Tibial nerve (tissue), 4 donors: ENCODE data around the gene DQX1. TPM values are rescaled to one million over a fixed set of nuclear protein-coding genes. Genes with fewer than 3 reads are reported as not detected.

Experiments
- DNase-seq, 2 donors: peaks; one replicate each; pipeline ENCODE4 v3.0.0-alpha.2; 2019; ENCODE audit warnings: low spot score in 2 of 2
- H3K27ac ChIP-seq, 4 donors: fragments of 200-600 bp; sonication (generic) in 3 of 4; one replicate each; pipeline ENCODE4 v1.5.1; 2017 to 2019; ENCODE audit warnings: mild to moderate bottlenecking in 1 of 4
- H3K27me3 ChIP-seq, 2 donors: fragments of 200-600 bp; sonication (generic) in 1 of 2; one replicate each; pipeline versions ENCODE4 v1.5.1 to v1.6.0; 2017 to 2019
- H3K36me3 ChIP-seq, 3 donors: fragments of 200-600 bp; sonication (generic); one replicate each; pipeline ENCODE4 v1.5.1; 2018 to 2019
- H3K4me1 ChIP-seq, 4 donors: fragments of 200-600 bp; sonication (generic) in 3 of 4; one replicate each; pipeline ENCODE4 v1.5.1; 2017 to 2019
- H3K4me3 ChIP-seq, 4 donors: fragments of 200-600 bp; sonication (generic) in 3 of 4; one replicate each; pipeline ENCODE4 v1.5.1; 2017 to 2019; ENCODE audit warnings: mild to moderate bottlenecking in 1 of 4, moderate library complexity in 1 of 4
- H3K9me3 ChIP-seq, 4 donors: fragments of 200-600 bp; sonication (generic) in 3 of 4; one replicate each; pipeline ENCODE4 v1.5.1; 2017 to 2019
- CTCF ChIP-seq, 5 experiments: fragments of 200-600 bp in 3 of 5; fragments of 450-650 bp in 2 of 5; sonication (generic) in 3 of 5; IDR thresholded peaks; one replicate each; pipeline ENCODE4 v1.5.1; 2016 to 2019; ENCODE audit warnings: antibody characterized with exemption in 5 of 5, mild to moderate bottlenecking in 3 of 5, moderate library complexity in 2 of 5
- EP300 ChIP-seq, 2 donors: sonication (generic); formaldehyde crosslinking; IDR thresholded peaks; one replicate each; pipeline ENCODE4 v1.6.1; 2017; ENCODE audit warnings: antibody characterized with exemption in 2 of 2, mild to moderate bottlenecking in 1 of 2
- POLR2A ChIP-seq, 2 donors: fragments of 450-650 bp; IDR thresholded peaks; one replicate each; pipeline ENCODE4 v1.6.1; 2017; ENCODE audit warnings: antibody characterized with exemption in 2 of 2, mild to moderate bottlenecking in 2 of 2, moderate library complexity in 2 of 2
- WGBS, 2 donors: methylation state at CpG; one replicate each; pipeline ENCODE4 v1.1.5; 2018; 5-methylcytosine and 5-hydroxymethylcytosine counted together
- total RNA-seq, 4 donors: library from RNA; depleted of rRNA; stranded (reverse); fragments of >200 nt; gene quantifications; one replicate each; pipeline ENCODE4 v1.1.0, GENCODE V29; 2016

Gene DQX1
- total RNA-seq, 4 donors from 2014 or later: 6.9 TPM; not detected in 3

- Histone ChIP-seq H3K27ac (peak overlapping the region in 1 of 4 donors; percentile 25), H3K9me3 (no peaks in the 10 kb centered on the region), H3K4me1 (peaks cover 0 to 34% (median 19%) of the 10 kb centered on the region in 4 donors), H3K36me3 (peaks cover 0 to 59% (median 5%) of the 10 kb centered on the region in 3 donors), H3K4me3 (no peak overlapping the region), H3K27me3 (no peaks in the 10 kb centered on the region)
- no peak for DNase-seq
- 79 to 81% methylated on average over 7 of the region's 7 CpGs for WGBS, 2 donors
- no peak for TF ChIP-seq CTCF (IDR thresholded peaks at IDR 0.05)
- no peak for TF ChIP-seq POLR2A (IDR thresholded peaks at IDR 0.05)
- TF ChIP-seq EP300 (IDR thresholded peaks at IDR 0.05): no peak
Measured at GRCh38 chr2:74531666-74532065, 5.6 kb upstream of the DQX1 start.

- Histone ChIP-seq H3K4me1 (peaks cover 0 to 34% (median 19%) of the 10 kb centered on the region in 4 donors), H3K36me3 (peaks cover 0 to 70% (median 12%) of the 10 kb centered on the region in 3 donors), H3K27me3 (no peaks in the 10 kb centered on the region), H3K9me3 (no peaks in the 10 kb centered on the region), H3K27ac (peak overlapping the region; percentile 54 to 90 (median 84)), H3K4me3 (peak overlapping the region; percentile 63 to 96 (median 77))
- no peak for DNase-seq
- WGBS, 2 donors: 2% methylated on average over 42 of the region's 54 CpGs
- TF ChIP-seq CTCF (IDR thresholded peaks at IDR 0.05) (no peak), EP300 (IDR thresholded peaks at IDR 0.05) (no peak), POLR2A (IDR thresholded peaks at IDR 0.05) (no peak)
Measured at GRCh38 chr2:74530239-74531187, 4.5 kb upstream of the DQX1 start.

DNA sequence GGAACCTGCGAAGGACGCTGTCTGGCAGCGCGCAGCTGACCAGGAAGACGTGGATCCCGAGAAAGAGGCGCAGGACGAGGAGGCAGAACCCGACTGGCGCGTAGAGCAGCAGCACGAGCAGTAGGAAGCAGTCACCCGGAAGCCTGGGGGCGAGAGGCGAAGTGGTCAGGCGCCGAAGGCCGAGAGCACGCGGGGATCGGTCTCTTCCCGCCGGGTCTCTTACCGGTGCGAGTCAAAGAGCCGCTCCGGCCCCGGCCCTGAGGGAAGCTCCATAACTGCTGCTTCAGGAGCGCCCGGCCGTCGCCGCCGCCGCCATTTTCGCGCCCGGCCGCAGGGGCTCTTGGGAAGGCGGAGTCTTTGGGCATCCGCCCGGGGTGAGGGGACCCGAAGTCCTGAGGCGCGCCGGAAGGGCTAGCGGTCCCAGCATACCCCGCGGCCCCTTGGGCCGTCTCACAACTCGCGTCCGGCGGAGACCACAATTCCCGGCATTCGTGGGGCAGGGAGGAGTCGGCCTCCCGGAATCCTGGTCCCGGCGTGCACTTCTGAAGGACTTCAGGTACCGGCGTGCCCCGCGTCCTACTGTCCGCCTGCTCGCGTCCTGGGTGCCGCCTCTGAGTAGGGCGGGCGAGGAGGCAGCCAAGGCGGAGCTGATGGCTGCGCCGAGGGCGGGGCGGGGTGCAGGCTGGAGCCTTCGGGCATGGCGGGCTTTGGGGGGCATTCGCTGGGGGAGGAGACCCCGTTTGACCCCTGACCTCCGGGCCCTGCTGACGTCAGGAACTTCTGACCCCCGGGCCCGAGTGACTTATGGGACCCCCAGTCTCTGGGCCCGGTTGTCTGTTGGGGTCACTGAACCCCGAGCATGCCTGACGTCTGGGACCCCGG, 3.6 kb upstream of the DQX1 start, which contains the start of the genes AUP1 and HTRA2:
Gene AUP1, minus strand, starts transcription at position 350 of the 882 bp plus-strand sequence. Its CDS starts 77 bp downstream, at position 273.
Gene HTRA2, plus strand, starts transcription at position 577 of the 882 bp plus-strand sequence. Its CDS starts 74 bp downstream, at position 651.
- Histone ChIP-seq H3K4me3 (peak within 1 kb of the TSS; percentile 63 to 96 (median 77)), H3K27me3 (no peaks in the 10 kb centered on the region), H3K4me1 (peaks cover 0 to 34% (median 19%) of the 10 kb centered on the region in 4 donors), H3K27ac (peak within 1 kb of the TSS; percentile 72 to 90 (median 84)), H3K9me3 (no peaks in the 10 kb centered on the region), H3K36me3 (peaks cover 0 to 72% (median 12%) of the 10 kb centered on the region in 3 donors)
- 0 to 2% methylated on average over 44 to 68 of the region's 87 CpGs for WGBS, 2 donors
- peak; percentile 94 to 95 for DNase-seq
- peak; percentile 88 to 96 for TF ChIP-seq EP300 (IDR thresholded peaks at IDR 0.05)
- TF ChIP-seq POLR2A (IDR thresholded peaks at IDR 0.05): peak; percentile 22 to 79
- TF ChIP-seq CTCF (IDR thresholded peaks at IDR 0.05): peak in 2 of 5 experiments; percentile 40 to 61

DNA sequence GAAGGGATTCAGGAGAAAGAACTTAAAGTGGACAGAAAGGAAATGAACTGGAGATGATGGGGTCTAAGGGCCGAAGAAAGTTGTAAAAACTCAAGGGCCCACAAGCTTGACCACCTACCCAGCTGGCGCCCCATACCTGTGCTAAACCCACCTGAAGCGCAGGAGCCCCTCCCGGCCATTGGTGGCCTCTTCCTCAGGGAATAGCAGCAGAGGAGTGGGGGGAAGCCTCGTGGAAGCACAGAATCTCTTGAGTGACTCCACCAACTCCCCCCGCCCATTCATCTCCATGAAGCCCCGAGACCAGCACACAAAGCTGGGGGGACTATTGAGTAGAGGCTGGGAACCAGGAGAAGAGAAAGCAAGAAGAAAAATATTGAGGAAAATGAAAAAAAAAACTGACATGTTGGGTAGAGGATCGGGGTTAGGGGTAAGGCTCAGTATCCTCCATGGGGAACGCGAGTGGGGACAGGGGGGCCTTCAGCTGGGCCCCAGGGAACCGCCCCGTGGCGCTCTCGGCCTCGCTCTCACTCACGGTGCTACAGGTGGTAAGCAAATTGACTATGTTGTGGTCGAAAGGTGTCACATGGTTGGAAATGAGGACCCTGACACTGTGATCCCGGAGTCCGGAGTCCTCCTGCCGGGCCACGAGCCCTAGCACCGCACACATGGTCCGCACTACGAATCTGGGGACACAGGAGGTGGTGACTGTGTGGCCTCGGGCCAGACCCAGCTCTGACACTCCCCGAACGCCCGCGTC, 2.7 kb upstream of the DQX1 start:
- TF ChIP-seq CTCF (IDR thresholded peaks at IDR 0.05) (no peak), POLR2A (IDR thresholded peaks at IDR 0.05) (no peak), EP300 (IDR thresholded peaks at IDR 0.05) (no peak)
- Histone ChIP-seq H3K27ac (peak overlapping the region; percentile 72 to 90 (median 82)), H3K9me3 (no peaks in the 10 kb centered on the region), H3K36me3 (peaks cover 0 to 65% (median 12%) of the 10 kb centered on the region in 3 donors), H3K4me1 (peaks cover 0 to 34% (median 19%) of the 10 kb centered on the region in 4 donors), H3K27me3 (no peaks in the 10 kb centered on the region), H3K4me3 (peak overlapping the region; percentile 63 to 82 (median 68))
- 15 to 16% methylated on average over 28 to 29 of the region's 29 CpGs for WGBS, 2 donors
- DNase-seq: no peak
